B cell (primary cell): ENCODE measurements around the gene PAK4. TPM values are rescaled to one million over a fixed set of nuclear protein-coding genes. Genes with fewer than 3 reads are reported as not detected.
A peak's percentile ranks its signal among the peaks of the same experiment; 100 is the strongest.
"Not testable (repeated sequence)": the region's sequence is repeated elsewhere in the genome, so short reads cannot be mapped to it uniquely, and the experiment has no call there.

ENCODE experiments used
- ATAC-seq: fragments of 200-7000 bp; cut with Tn5 transposase; one replicate; pipeline ENCODE4 v1.10.0; 2021; ENCODE audit warnings: low read depth, mild to moderate bottlenecking, moderate number of reproducible peaks, moderate library complexity
- CTCF ChIA-PET: fragments of 350-600 bp; sonication (Branson Sonifier 250); formaldehyde crosslinking; loops from one replicate; lab custom pipeline; 2021; ENCODE audit warnings: antibody characterized with exemption, inconsistent platforms; lab: Charles Lee
- POLR2A ChIA-PET: fragments of 350-600 bp; sonication (Branson Sonifier 250); formaldehyde crosslinking; loops from one replicate; lab custom pipeline; 2021; ENCODE audit warnings: antibody characterized with exemption; lab: Charles Lee
- DNase-seq: peaks from one replicate; pipeline ENCODE4 v3.0.0; 2013
- H2AFZ ChIP-seq: 2 replicates; pipeline ENCODE4 v1.6.1; 2012; ENCODE audit warnings: mild to moderate bottlenecking, low read depth, low read length; ENCODE audit not compliant: insufficient read depth, poor library complexity, severe bottlenecking
- H3K27ac ChIP-seq, 2 donors: 1 replicate in 1 of 2; 2 replicates in 1 of 2; pipeline ENCODE4 v1.5.1; 2012 to 2013; ENCODE audit warnings: low read length in 2 of 2, mild to moderate bottlenecking in 2 of 2, moderate library complexity in 1 of 2
- H3K27me3 ChIP-seq, 4 experiments: fragments of 200-600 bp in 1 of 4; sonication (generic) in 1 of 4; replicated peaks in 1 of 4; 1 replicate in 2 of 4; 2 replicates in 2 of 4; pipeline versions ENCODE4 v1.6.1 to v1.7.0; 2013 to 2016; ENCODE audit warnings: low read length in 3 of 4, mild to moderate bottlenecking in 2 of 4, mixed read lengths in 1 of 4, moderate library complexity in 1 of 4; ENCODE audit not compliant: insufficient read depth in 4 of 4, control insufficient read depth in 3 of 4; ENCODE audit errors: control extremely low read depth in 1 of 4
- H3K36me3 ChIP-seq, 2 experiments: replicated peaks in 1 of 2; 1 replicate in 1 of 2; 2 replicates in 1 of 2; pipeline versions ENCODE4 v1.6.1 to v1.7.1; 2013; ENCODE audit warnings: low read length in 1 of 2; ENCODE audit not compliant: insufficient read depth in 2 of 2, control insufficient read depth in 1 of 2; ENCODE audit errors: control extremely low read depth in 1 of 2, extremely low read depth in 1 of 2
- H3K4me1 ChIP-seq, 2 donors: fragments of 200-600 bp in 1 of 2; sonication (generic) in 1 of 2; 1 replicate in 1 of 2; 2 replicates in 1 of 2; pipeline versions ENCODE4 v1.5.1 to v1.6.1; 2013 to 2017; ENCODE audit warnings: low read length in 2 of 2; ENCODE audit not compliant: control insufficient read depth in 2 of 2, insufficient read depth in 2 of 2
- H3K4me2 ChIP-seq: replicated peaks from 2 replicates; pipeline ENCODE3; 2012; ENCODE audit warnings: mild to moderate bottlenecking, low read depth, low read length; ENCODE audit not compliant: poor library complexity, severe bottlenecking
- H3K4me3 ChIP-seq, 5 experiments: fragments of 200-600 bp in 1 of 5; sonication (generic) in 1 of 5; 1 replicate in 3 of 5; 2 replicates in 2 of 5; pipeline versions ENCODE4 v1.5.1 to v1.7.0; 2011 to 2016; ENCODE audit warnings: low read length in 4 of 5, mild to moderate bottlenecking in 4 of 5, low read depth in 2 of 5, control low read depth in 1 of 5, moderate library complexity in 1 of 5; ENCODE audit not compliant: insufficient read depth in 1 of 5; ENCODE audit errors: control extremely low read depth in 1 of 5, extremely low read depth in 1 of 5
- H3K79me2 ChIP-seq: fragments of 200-600 bp; sonication (generic); one replicate; pipeline ENCODE4 v1.6.0; 2016; ENCODE audit warnings: low read length; ENCODE audit not compliant: control insufficient read depth, insufficient read depth
- H3K9ac ChIP-seq: fragments of 200-600 bp; sonication (generic); 2 replicates; pipeline ENCODE4 v1.6.1; 2017; ENCODE audit warnings: mild to moderate bottlenecking, low read length, moderate library complexity
- H3K9me3 ChIP-seq, 3 donors: one replicate each; pipeline versions ENCODE4 v1.6.1 to v1.7.1; 2013; ENCODE audit warnings: low read length in 2 of 3; ENCODE audit not compliant: control insufficient read depth in 2 of 3, insufficient read depth in 1 of 3; ENCODE audit errors: control extremely low read depth in 1 of 3
- H4K20me1 ChIP-seq: 2 replicates; pipeline ENCODE4 v1.6.0; 2012; ENCODE audit warnings: mild to moderate bottlenecking, low read length; ENCODE audit not compliant: insufficient read depth, control insufficient read depth, poor library complexity, severe bottlenecking
- H3K27ac Mint-ChIP-seq: one replicate; pipeline ENCODE4 v1.8.0; 2021; ENCODE audit warnings: mixed read lengths
- H3K27me3 Mint-ChIP-seq: one replicate; pipeline ENCODE4 v1.8.0; 2021; ENCODE audit warnings: mixed read lengths
- H3K4me1 Mint-ChIP-seq: one replicate; pipeline ENCODE4 v1.8.0; 2021; ENCODE audit warnings: mixed read lengths
- H3K4me3 Mint-ChIP-seq: one replicate; pipeline ENCODE4 v1.8.0; 2021; ENCODE audit warnings: mixed read lengths
- H3K9me3 Mint-ChIP-seq: one replicate; pipeline ENCODE4 v1.8.0; 2022; ENCODE audit warnings: mixed read lengths; ENCODE audit not compliant: insufficient read depth
- EZH2 ChIP-seq: IDR thresholded peaks from 2 replicates; pipeline ENCODE4 v1.6.1; 2012; ENCODE audit warnings: borderline replicate concordance, low read depth, mild to moderate bottlenecking, moderate library complexity, low read length; ENCODE audit not compliant: insufficient read depth, poor library complexity, severe bottlenecking
- WGBS: methylation state at CpG from one replicate; pipeline ENCODE4 v1.1.5; 2013; ENCODE audit warnings: missing lambda C conversion rate; ENCODE audit not compliant: insufficient coverage; 5-methylcytosine and 5-hydroxymethylcytosine counted together
- intact Hi-C: fragments of 100-400 bp; cut with micrococcal nuclease; formaldehyde crosslinking; loops from one replicate; pipeline ENCODE4 v1.10.0; 2022
- polyA plus RNA-seq: library from polyadenylated mRNA; depleted of rRNA; stranded (reverse); fragments of >200 nt; gene quantifications from 2 replicates; pipeline ENCODE4 v1.2.3, GENCODE V29; 2012
- total RNA-seq, 2 donors: library from RNA; stranded (reverse); fragments of 120-200 nt in 1 of 2; gene quantifications; 1 replicate in 1 of 2; 2 replicates in 1 of 2; pipeline versions ENCODE4 v1.2.3 to v1.2.4, GENCODE V29; 2013 to 2022
- TF ChIP-seq, protein P1 (sequence below): fragments of 200-600 bp; IDR thresholded peaks from one replicate; pipeline ENCODE4 v1.8.0; 2022; ENCODE audit warnings: antibody characterized with exemption, mild to moderate bottlenecking

PAK4 gene
- total and polyA plus RNA-seq, 2 donors (not counting 1 experiment from before 2014, with no cell fraction given), result 12.0 to 23.3 TPM

GRCh38 chr19:39212375-39212742 is 86.8 kb downstream of the PAK4 start:
- peaks cover 15% of the 10 kb centered on the region for H3K27me3 Mint-ChIP-seq
- POLR2A ChIA-PET, result interaction anchor here (0.7 kb wide), 1 partner anchor 111 kb away, joined by 7 read pairs; no protein-coding TSS in a partner anchor
- no peak overlapping the region for H3K4me3 Mint-ChIP-seq
- TF ChIP-seq, protein P1, sequence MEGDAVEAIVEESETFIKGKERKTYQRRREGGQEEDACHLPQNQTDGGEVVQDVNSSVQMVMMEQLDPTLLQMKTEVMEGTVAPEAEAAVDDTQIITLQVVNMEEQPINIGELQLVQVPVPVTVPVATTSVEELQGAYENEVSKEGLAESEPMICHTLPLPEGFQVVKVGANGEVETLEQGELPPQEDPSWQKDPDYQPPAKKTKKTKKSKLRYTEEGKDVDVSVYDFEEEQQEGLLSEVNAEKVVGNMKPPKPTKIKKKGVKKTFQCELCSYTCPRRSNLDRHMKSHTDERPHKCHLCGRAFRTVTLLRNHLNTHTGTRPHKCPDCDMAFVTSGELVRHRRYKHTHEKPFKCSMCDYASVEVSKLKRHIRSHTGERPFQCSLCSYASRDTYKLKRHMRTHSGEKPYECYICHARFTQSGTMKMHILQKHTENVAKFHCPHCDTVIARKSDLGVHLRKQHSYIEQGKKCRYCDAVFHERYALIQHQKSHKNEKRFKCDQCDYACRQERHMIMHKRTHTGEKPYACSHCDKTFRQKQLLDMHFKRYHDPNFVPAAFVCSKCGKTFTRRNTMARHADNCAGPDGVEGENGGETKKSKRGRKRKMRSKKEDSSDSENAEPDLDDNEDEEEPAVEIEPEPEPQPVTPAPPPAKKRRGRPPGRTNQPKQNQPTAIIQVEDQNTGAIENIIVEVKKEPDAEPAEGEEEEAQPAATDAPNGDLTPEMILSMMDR, result peak; percentile 20
- TF ChIP-seq EZH2, result no peak
- peaks cover 0 to 5% (median 1%) of the 10 kb centered on the region in 4 experiments for H3K27me3 ChIP-seq
- no peak overlapping the region for H3K27ac Mint-ChIP-seq
- no peaks in the 10 kb centered on the region for H3K79me2 ChIP-seq
- H3K4me1 Mint-ChIP-seq, result no peaks in the 10 kb centered on the region
- WGBS, result 35% methylated on average over 6 of the region's 8 CpGs
- H3K4me2 ChIP-seq, result no peak overlapping the region
- H3K9me3 ChIP-seq, result peaks cover 0 to 15% (median 0%) of the 10 kb centered on the region in 3 donors
- no peak overlapping the region for H3K4me3 ChIP-seq
- DNase-seq, result peak; percentile 47
- no peak overlapping the region for H2AFZ ChIP-seq
- no peak overlapping the region for H3K9ac ChIP-seq
- H3K27ac ChIP-seq, result no peak overlapping the region
- H3K36me3 ChIP-seq, result no peaks in the 10 kb centered on the region
- intact Hi-C loops, result loop anchor here (5.0 kb wide), 2 partner anchors 115 to 460 kb away; no protein-coding TSS in a partner anchor
- H3K4me1 ChIP-seq, result no peaks in the 10 kb centered on the region
- CTCF ChIA-PET, result interaction anchor here (0.7 to 1.6 kb wide), 4 partner anchors 9 to 199 kb away, joined by 3 to 4 read pairs (median 4); partner anchors contain the start of gene PLEKHG2
- no peaks in the 10 kb centered on the region for H4K20me1 ChIP-seq
- peaks cover 2% of the 10 kb centered on the region for H3K9me3 Mint-ChIP-seq
- ATAC-seq, result no peak

DNA sequence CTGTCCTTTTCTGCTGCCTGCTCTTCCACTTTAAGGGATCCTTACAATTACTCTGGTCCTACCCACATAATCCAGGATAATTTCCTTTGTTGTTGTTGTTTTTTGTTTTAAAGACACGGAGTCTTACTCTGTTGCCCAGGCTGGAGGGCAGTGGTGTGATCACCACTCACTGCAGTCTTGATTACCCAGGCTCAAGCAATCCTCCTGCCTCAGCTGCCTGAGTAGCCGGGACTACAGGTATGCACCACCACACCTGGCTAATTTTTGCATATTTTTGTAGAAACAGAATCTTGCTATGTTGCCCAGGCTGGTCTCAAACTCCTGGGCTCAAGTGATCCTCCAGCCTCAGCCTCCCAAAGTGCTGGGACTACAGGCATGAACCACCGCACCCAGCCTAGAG is 89.7 kb downstream of the PAK4 start:
- H3K4me3 Mint-ChIP-seq, H3K9ac ChIP-seq, H3K79me2 ChIP-seq, H3K27ac Mint-ChIP-seq, H4K20me1 ChIP-seq, H2AFZ ChIP-seq, DNase-seq, H3K4me2 ChIP-seq, H3K4me1 ChIP-seq, H3K4me1 Mint-ChIP-seq, H3K4me3 ChIP-seq, H3K36me3 ChIP-seq, H3K27ac ChIP-seq, H3K27me3 ChIP-seq, intact Hi-C loops, POLR2A ChIA-PET, H3K9me3 Mint-ChIP-seq, ATAC-seq: not testable (repeated sequence)
- peaks cover 0 to 15% (median 0%) of the 10 kb centered on the region in 3 donors for H3K9me3 ChIP-seq
- WGBS, result 83% methylated on average over 2 of the region's 3 CpGs
- CTCF ChIA-PET, result interaction anchor here (0.8 kb wide), 1 partner anchor 106 kb away, joined by 3 read pairs; no protein-coding TSS in a partner anchor
- H3K27me3 Mint-ChIP-seq, result peaks cover 19% of the 10 kb centered on the region
